Chondrocyte (in vitro differentiated cells): ENCODE results near the gene ZYG11A. TPM values are rescaled to one million over a fixed set of nuclear protein-coding genes. Genes with fewer than 3 reads are reported as not detected.

Experiments used
- DNase-seq: peaks from one replicate; pipeline ENCODE4 v3.0.0; 2021; ENCODE audit warnings: mixed read lengths, low spot score
- H3K27ac Mint-ChIP-seq: one replicate; pipeline ENCODE4 v1.8.0; 2021; ENCODE audit warnings: mild to moderate bottlenecking, moderate library complexity, mixed read lengths; ENCODE audit not compliant: unreplicated experiment
- H3K27me3 Mint-ChIP-seq: 2 replicates; pipeline ENCODE4 v1.8.0; 2021; ENCODE audit warnings: low read depth, mixed read lengths
- H3K36me3 Mint-ChIP-seq: 2 replicates; pipeline ENCODE4 v1.8.0; 2021; ENCODE audit warnings: low read depth, mixed read lengths
- H3K4me1 Mint-ChIP-seq: 2 replicates; pipeline ENCODE4 v1.8.0; 2021; ENCODE audit warnings: low read depth, mild to moderate bottlenecking, mixed read lengths
- H3K4me3 Mint-ChIP-seq: one replicate; pipeline ENCODE4 v1.8.0; 2021; ENCODE audit warnings: mild to moderate bottlenecking, moderate library complexity, mixed read lengths; ENCODE audit not compliant: unreplicated experiment
- H3K9me3 Mint-ChIP-seq: 2 replicates; pipeline ENCODE4 v1.8.0; 2021; ENCODE audit warnings: low read depth, mixed read lengths
- total RNA-seq: library from RNA; stranded (reverse); gene quantifications from 3 replicates; pipeline ENCODE4 v1.2.1, GENCODE V29; 2021
- TF ChIP-seq, protein P1 (sequence below): fragments of 200-600 bp; sonication (generic); IDR thresholded peaks from 2 replicates; pipeline ENCODE4 v1.5.0; 2021; ENCODE audit warnings: antibody characterized with exemption, mild to moderate bottlenecking, moderate library complexity

Gene ZYG11A
- total RNA-seq, 1 donor from 2014 or later, result 0.62 TPM

DNA sequence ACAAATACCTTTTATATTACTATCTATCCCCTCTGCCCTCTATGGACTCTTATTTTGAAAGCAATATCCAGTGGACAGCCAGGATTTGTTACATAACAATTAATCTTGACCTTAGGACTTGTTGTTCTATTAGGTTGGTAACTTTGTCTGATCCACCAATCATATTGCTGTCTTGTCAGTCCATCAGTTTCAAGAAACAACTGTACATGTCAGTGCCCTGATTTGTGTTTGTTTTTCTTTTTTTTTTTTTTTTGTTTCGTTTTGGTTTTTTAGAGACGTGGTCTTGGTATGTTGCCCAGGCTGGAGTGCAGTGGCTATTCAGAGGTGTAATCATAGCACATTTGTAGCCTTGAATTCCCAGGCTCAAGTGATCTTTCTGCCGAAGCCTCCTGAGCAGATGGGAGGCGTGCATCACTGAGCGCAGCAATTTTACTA, 83.0 kb downstream of the ZYG11A start:
- TF ChIP-seq, protein P1, sequence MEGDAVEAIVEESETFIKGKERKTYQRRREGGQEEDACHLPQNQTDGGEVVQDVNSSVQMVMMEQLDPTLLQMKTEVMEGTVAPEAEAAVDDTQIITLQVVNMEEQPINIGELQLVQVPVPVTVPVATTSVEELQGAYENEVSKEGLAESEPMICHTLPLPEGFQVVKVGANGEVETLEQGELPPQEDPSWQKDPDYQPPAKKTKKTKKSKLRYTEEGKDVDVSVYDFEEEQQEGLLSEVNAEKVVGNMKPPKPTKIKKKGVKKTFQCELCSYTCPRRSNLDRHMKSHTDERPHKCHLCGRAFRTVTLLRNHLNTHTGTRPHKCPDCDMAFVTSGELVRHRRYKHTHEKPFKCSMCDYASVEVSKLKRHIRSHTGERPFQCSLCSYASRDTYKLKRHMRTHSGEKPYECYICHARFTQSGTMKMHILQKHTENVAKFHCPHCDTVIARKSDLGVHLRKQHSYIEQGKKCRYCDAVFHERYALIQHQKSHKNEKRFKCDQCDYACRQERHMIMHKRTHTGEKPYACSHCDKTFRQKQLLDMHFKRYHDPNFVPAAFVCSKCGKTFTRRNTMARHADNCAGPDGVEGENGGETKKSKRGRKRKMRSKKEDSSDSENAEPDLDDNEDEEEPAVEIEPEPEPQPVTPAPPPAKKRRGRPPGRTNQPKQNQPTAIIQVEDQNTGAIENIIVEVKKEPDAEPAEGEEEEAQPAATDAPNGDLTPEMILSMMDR, result no peak
- Mint-ChIP-seq H3K27ac (no peak overlapping the region), H3K4me3 (no peak overlapping the region), H3K4me1 (peaks cover 13% of the 10 kb centered on the region), H3K9me3 (no peaks in the 10 kb centered on the region), H3K36me3 (no peaks in the 10 kb centered on the region), H3K27me3 (peaks cover 4% of the 10 kb centered on the region)
- DNase-seq, result no peak

DNA sequence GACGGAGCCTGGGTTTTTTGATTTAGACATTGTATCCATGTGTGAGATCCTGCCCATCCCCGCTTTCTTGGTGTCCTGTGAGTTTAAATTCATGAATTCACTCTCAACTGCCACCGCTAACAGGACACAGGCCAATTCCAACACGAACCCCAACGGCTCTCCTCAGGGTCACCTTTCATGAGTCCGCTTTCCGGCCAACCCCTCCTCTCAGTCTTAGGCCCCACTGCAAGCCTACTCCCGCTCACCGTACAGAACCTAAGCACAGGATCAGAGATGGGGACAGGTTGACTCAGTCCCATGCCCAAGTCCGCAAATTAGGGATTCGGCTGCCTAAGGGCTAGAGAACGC, 84.3 kb downstream of the ZYG11A start:
- DNase-seq, result no peak
- H3K27me3 Mint-ChIP-seq, result peaks cover 2% of the 10 kb centered on the region
- H3K4me3 Mint-ChIP-seq, result peak overlapping the region; percentile 77
- no peaks in the 10 kb centered on the region for H3K9me3 Mint-ChIP-seq
- TF ChIP-seq, protein P1, result no peak
- H3K27ac Mint-ChIP-seq, result peak overlapping the region; percentile 71
- H3K4me1 Mint-ChIP-seq, result peaks cover 9% of the 10 kb centered on the region
- no peaks in the 10 kb centered on the region for H3K36me3 Mint-ChIP-seq

DNA sequence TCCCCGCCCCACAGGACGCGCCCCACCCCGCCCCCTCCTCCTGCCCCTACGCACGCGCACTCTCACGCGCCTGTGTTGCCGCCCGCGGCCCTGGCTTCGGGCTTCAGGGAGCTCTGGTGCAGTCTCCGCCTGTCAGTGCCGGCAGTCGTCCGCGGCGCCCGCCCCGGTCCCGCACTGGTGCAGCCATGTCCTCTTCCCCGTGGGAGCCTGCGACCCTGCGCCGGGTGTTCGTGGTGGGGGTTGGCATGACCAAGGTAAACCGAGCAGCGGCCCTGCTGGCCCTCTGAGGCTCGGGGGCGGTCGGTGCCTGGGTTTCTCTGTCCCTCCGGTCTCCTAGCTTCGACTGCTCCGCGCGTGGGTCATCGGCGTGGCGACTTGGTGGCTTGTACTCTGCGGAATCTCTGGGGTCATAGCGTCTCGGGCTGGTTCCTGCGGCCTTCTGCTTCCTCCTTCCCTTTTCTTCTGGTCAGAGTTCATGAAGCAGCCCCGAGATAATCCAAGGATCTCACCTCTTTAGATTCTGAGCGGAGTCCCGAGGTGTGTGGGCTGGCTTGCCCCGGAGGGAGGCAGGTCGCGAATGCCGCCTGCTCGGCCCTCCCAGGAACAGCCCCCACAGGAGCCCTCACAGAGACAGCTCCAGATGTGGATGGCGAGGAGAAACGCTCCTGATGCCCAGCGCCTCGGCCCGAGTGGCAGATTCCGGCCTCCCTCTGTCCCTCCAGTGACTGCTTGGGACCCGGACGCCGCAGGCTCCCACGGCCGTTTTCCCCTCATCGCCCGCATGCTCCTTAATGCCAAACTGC, 84.9 kb downstream of the ZYG11A start, which contains the start of gene SCP2:
Gene SCP2 (plus strand): TSS at position 65 of the 803 bp plus-strand sequence. CDS start 121 bp downstream, at position 186.
- TF ChIP-seq, protein P1, result peak; percentile 30
- DNase-seq, result no peak
- Mint-ChIP-seq H3K36me3 (no peaks in the 10 kb centered on the region), H3K27me3 (peaks cover 2% of the 10 kb centered on the region), H3K27ac (peak within 1 kb of the TSS; percentile 74), H3K4me3 (peak within 1 kb of the TSS; percentile 77), H3K9me3 (no peaks in the 10 kb centered on the region), H3K4me1 (peaks cover 9% of the 10 kb centered on the region)

DNA sequence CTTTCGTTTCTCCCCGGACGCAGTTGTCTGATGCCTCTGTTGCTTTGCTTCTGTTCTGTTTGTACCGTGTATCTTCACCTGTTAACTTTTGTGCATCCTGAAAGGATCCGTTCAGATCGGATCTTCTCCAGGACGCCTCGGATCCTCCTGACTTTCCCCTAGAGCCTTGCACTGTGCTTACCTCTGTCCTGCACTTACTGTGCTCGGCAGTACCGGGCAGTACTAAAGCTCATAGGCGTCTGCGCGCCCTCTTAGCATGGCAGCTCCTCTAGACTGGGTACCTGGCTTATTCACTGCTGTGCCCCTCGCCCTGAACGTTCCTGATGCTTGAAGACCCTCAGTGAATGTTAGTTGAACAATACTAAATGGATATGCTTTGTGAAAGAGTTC, 85.5 kb downstream of the ZYG11A start:
- TF ChIP-seq, protein P1, result no peak
- DNase-seq, result no peak
- Mint-ChIP-seq H3K36me3 (no peaks in the 10 kb centered on the region), H3K9me3 (no peaks in the 10 kb centered on the region), H3K27me3 (no peaks in the 10 kb centered on the region), H3K4me1 (peaks cover 9% of the 10 kb centered on the region), H3K4me3 (peak overlapping the region; percentile 77), H3K27ac (peak overlapping the region; percentile 74)

DNA sequence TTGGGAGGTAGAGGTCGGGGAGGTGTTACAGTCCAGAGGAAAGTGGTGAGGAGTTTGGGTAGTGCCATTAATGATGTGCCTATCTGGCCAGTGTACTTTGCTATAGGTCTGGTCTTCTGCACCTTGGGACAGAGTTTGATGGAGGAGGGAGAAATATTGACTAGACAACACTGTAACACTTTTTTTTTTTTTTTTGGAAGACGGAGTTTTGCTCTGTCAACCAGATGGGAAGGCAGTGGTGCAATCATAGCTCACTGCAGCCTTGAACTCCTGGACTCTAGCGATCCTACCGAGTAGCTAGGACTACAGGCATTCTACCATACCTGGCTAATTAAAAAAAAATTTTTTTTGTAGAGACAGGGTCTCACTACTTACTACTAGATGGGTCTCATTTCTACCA, 86.5 kb downstream of the ZYG11A start:
- Mint-ChIP-seq H3K27ac (no peak overlapping the region), H3K4me1 (peaks cover 9% of the 10 kb centered on the region), H3K4me3 (no peak overlapping the region), H3K9me3 (no peaks in the 10 kb centered on the region), H3K36me3 (no peaks in the 10 kb centered on the region), H3K27me3 (no peaks in the 10 kb centered on the region)
- DNase-seq, result no peak
- TF ChIP-seq, protein P1, result no peak
